ENCODE results near the gene WDPCP. TPM values are rescaled to one million over a fixed set of nuclear protein-coding genes. Genes with fewer than 3 reads are reported as not detected.
"Not testable (repeated sequence)": the region's sequence is repeated elsewhere in the genome, so short reads cannot be mapped to it uniquely, and the experiment has no call there.

The WDPCP gene
- total and polyA plus RNA-seq, 2 of the 13 experiments (the other 11 are each of a cell fraction or from before 2014, with no cell fraction given): 2.9 to 5.2 TPM

DNA sequence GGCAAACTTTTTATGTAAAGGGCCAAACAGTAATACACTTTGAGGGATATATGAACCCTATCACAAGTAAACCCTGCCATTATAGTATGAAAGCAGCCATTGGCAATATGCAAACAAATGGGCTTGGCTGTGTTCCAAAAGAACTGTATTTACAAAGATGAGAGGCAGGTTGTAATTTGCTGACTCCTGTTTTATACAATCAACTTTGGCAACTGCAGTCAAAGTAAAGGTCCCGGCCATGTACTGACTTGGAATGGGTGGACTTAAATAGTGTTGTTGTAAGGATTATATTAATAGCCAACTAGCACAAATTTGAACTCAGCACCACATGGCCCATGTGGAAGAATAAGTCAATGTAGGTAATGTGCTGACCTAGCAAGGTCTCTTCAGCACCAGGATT, 223.4 kb downstream of the WDPCP start:
- BruUV-seq (replicated peaks): no TSS peak
- no peaks in the 10 kb centered on the region for H4K20me1 ChIP-seq (ENCODE audit: insufficient read depth, low read length)
- ChIA-PET CTCF (ENCODE audit: low intra/inter-chr PET ratio, low total read pairs) (no interaction called here), POLR2A (no interaction called here)
- no peaks in the 10 kb centered on the region for H3K9me3 ChIP-seq (ENCODE audit: low read length)
- WGBS (ENCODE audit: low lambda C conversion rate): 38% methylated on average over 1 of the region's 1 CpG
- no peak overlapping the region for H3K27ac ChIP-seq (ENCODE audit: extremely low read length, insufficient read depth, low read length)
- intact Hi-C loops (cut with micrococcal nuclease; ENCODE audit: unreplicated experiment) (no loop called here), in situ Hi-C loops (cut with HindIII; ENCODE audit: extremely low pct_ligation_motif_present, low pct_unique_long_range_greater_than_20kb) (no loop called here)
- no peaks in the 10 kb centered on the region for H3K36me3 ChIP-seq (replicated peaks in 1 of 2; ENCODE audit: control insufficient read depth in 1 of 2, insufficient read depth in 2 of 2, low read length in 2 of 2)
- H3K79me2 ChIP-seq (ENCODE audit: insufficient read depth, low read length): no peaks in the 10 kb centered on the region
- peak; percentile 54 for DNase-seq (ENCODE audit: low spot score)
- no peak overlapping the region for H3K4me2 ChIP-seq (ENCODE audit: low read depth, low read length)
- peaks cover 6% of the 10 kb centered on the region; the same call in 1 of the 2 replicates for H3K4me1 ChIP-seq (ENCODE audit: insufficient read depth, low read length)
- no peak overlapping the region for H3K9ac ChIP-seq (ENCODE audit: insufficient read depth, low read depth, low read length)
- FAIRE-seq: no peak
- no peak for ATAC-seq
- H2AFZ ChIP-seq (ENCODE audit: low read length): no peak overlapping the region
- H3K27me3 ChIP-seq (ENCODE audit: control insufficient read depth in 1 of 2, insufficient read depth in 2 of 2, low read length in 2 of 2): no peaks in the 10 kb centered on the region
- TF ChIP-seq, protein P1, sequence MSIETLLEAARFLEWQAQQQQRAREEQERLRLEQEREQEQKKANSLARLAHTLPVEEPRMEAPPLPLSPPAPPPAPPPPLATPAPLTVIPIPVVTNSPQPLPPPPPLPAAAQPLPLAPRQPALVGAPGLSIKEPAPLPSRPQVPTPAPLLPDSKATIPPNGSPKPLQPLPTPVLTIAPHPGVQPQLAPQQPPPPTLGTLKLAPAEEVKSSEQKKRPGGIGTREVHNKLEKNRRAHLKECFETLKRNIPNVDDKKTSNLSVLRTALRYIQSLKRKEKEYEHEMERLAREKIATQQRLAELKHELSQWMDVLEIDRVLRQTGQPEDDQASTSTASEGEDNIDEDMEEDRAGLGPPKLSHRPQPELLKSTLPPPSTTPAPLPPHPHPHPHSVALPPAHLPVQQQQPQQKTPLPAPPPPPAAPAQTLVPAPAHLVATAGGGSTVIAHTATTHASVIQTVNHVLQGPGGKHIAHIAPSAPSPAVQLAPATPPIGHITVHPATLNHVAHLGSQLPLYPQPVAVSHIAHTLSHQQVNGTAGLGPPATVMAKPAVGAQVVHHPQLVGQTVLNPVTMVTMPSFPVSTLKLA (IDR thresholded peaks at IDR 0.05): no peak
- TF ChIP-seq NFIC (IDR thresholded peaks at IDR 0.05; ENCODE audit: low read length) (0 out of 2 replicates have a peak, but pooled peaks have one; percentile 26), MAFF (IDR thresholded peaks at IDR 0.05; ENCODE audit: low read depth, low read length) (peak; percentile 91), MAFK (conservative IDR thresholded peaks at IDR 0.05 in 1 of 2, IDR thresholded peaks at IDR 0.05 in 1 of 2; ENCODE audit: low read length in 2 of 2) (peak; percentile 88 to 93)
- no peak overlapping the region for H3K4me3 ChIP-seq (replicated peaks in 1 of 3; ENCODE audit: insufficient read depth in 1 of 3, low read depth in 2 of 3, low read length in 3 of 3)

DNA sequence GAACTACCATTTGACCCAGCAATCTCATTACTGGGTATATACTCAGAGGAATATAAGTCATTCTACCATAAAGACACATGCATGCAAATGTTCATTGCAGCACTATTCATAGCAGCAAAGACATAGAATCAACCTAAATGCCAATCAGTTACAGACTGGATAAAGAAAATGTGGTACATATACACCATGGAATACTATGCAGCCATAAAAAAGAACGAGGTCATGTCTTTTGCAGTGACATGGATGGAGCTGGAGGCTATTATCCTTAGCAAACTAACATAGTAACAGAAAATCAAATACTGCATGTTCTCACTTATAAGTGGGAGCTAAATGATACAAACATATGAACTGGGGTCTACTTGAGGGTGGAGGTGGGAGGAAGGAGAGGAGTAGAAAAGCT, 230.6 kb downstream of the WDPCP start:
- H3K4me2 ChIP-seq (ENCODE audit: low read depth, low read length); H3K9ac ChIP-seq (ENCODE audit: insufficient read depth, low read depth, low read length); ATAC-seq; H4K20me1 ChIP-seq (ENCODE audit: insufficient read depth, low read length); DNase-seq (ENCODE audit: low spot score); H3K4me3 ChIP-seq (replicated peaks in 1 of 3; ENCODE audit: insufficient read depth in 1 of 3, low read depth in 2 of 3, low read length in 3 of 3); CTCF ChIA-PET (ENCODE audit: low intra/inter-chr PET ratio, low total read pairs); intact Hi-C loops (cut with micrococcal nuclease; ENCODE audit: unreplicated experiment); POLR2A ChIA-PET; H3K9me3 ChIP-seq (ENCODE audit: low read length); H3K27me3 ChIP-seq (ENCODE audit: control insufficient read depth in 1 of 2, insufficient read depth in 2 of 2, low read length in 2 of 2); H3K4me1 ChIP-seq (ENCODE audit: insufficient read depth, low read length); FAIRE-seq; H3K27ac ChIP-seq (ENCODE audit: extremely low read length, insufficient read depth, low read length); H3K36me3 ChIP-seq (replicated peaks in 1 of 2; ENCODE audit: control insufficient read depth in 1 of 2, insufficient read depth in 2 of 2, low read length in 2 of 2); H2AFZ ChIP-seq (ENCODE audit: low read length); in situ Hi-C loops (cut with HindIII; ENCODE audit: extremely low pct_ligation_motif_present, low pct_unique_long_range_greater_than_20kb); H3K79me2 ChIP-seq (ENCODE audit: insufficient read depth, low read length); BruUV-seq (replicated peaks): not testable (repeated sequence)
- WGBS (ENCODE audit: low lambda C conversion rate): 6% methylated on average over 1 of the region's 1 CpG

Measured in HepG2 (cell line).